GM18907 (cell line): ENCODE measurements around the gene XKR8.
"Not testable (repeated sequence)": the region's sequence is repeated elsewhere in the genome, so short reads cannot be mapped to it uniquely, and the experiment has no call there.

Source experiments
- ATAC-seq: cut with Tn5 transposase; IDR thresholded peaks from one replicate; pipeline ENCODE4 v1.9.1; 2021; ENCODE audit warnings: mild to moderate bottlenecking, moderate library complexity; ENCODE audit not compliant: unreplicated experiment

XKR8 gene

DNA sequence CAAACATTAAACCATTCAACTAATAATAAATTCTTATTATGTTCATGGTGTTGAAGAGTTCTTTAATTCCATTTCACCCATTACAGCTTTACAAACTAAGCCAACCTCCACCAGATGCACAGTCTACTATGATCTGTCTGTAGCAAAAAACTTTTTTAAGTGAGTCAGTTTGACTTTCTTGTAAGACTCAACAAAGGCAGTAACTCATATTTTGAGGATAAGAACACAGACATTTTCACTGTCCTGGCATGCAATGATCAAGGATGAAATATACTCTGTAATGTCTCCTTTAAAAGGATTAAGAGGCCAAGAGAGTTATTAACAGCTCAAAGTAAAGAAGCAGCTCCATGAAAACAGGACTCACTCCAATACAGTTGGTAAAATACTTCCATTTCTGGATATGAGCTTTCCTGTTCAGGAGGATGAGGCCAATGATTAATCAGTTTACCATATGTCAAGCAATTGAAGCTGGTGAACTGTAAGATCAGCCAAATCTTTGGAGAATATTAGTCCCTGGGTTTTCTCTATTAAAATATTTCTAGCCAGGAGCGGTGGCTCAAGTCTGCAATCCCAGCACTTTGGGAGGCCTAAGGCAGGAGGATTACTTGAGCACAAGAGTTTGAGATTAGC, 20.6 kb downstream of the XKR8 start:
- no peak for ATAC-seq

DNA sequence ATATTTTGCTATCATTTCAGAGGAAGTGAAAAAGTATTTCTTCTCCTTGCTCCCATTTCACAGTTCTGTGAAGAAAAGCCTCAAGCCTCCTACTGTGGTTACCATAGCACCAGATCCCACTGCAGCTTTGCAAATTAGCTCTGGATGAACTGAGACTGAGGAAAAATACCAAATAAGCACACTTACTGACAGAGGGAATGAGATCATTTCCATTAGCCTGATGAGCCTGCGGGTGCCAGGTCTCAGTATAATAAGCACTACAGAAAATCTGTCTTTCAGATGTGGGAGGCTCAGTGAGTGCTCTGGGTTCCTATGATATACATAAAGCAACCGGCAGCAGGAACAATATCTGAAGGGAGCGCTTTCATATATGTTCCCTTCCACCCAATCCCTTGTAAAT, 21.4 kb downstream of the XKR8 start:
- ATAC-seq, result no peak

DNA sequence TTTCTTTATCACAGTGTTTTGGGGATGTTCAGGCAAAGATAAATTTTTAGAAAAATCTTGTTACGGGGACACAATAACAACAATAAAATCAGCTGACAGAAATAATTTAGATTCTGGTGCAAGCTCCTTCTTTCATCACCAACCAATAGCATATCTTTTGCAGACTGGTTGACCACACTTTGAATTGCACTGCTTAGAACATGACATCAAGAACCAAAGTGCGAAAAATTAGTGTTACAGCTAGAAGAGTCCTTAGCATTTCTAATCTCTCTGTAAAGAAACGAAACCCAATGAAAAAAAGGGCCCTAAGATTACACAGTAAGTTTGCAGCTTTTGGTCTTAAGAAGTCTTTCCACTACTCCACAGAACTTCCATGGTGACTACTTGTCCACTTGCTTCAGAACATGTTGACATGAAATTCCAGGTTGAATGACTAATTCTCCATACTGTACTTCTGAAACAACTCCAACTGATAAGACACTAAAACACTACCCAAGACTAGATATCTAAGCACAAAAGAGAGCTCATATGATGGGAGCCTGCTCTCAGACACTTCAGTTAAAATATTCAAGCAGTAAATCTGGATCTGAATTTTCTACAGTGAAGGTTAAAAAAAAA, 31.3 kb downstream of the XKR8 start:
- ATAC-seq, result no peak

DNA sequence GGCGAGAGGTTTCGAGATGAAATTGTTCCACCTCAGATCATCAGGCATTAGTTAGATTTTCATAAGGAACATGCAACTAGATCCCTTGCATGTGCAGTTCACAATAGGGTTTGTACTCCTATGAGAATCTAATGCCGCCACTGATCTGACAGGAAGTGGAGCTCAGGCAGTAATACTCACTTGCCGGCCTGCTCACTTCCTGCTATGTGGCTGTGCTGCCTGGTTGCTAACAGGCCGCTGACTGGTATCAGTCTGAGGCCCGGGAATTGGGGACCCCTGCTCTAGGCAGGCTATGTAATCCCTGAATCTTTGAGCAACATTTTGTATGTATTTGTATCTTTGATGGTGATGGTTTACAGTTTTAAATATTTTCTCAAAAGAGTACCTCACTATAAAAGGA, 32.5 kb downstream of the XKR8 start:
- no peak for ATAC-seq

DNA sequence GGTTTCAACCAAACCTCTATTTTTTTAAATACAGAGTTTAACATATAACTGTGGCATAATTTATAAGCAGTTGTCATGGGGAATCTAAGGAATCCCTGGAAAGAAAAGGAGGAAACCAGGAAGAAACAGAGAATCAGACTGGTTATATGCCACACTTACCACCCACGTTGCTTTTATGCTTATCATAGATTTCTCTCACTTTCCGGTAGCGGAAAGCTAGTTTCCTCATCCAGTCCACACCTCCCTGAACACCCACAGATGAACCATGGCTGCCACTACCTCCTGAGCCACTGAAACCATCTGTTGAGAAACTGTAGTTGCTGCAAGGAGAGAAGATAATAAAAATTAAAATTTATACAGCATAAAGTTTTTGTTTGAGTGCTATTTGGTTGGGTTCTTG, 33.5 kb downstream of the XKR8 start:
- no peak for ATAC-seq

DNA sequence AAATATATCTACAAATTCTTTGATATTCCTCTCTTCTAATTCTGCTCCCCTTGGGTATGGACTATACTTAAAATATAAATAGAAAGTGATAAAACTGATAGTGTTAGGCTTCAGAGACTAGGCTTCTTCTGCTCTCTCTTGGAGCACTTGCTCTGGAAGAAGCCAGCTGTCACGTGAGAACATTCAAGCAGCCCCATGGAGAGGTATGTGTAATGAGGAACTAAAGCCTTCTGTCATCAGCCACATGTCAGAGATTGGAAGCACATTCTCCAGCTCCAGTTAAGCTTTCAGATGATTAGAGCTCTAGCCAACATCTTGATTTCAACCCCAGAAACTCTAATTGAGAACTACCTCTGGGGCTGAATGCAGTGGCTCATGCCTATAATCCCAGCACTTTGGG, 34.3 kb downstream of the XKR8 start:
- ATAC-seq, result no peak

DNA sequence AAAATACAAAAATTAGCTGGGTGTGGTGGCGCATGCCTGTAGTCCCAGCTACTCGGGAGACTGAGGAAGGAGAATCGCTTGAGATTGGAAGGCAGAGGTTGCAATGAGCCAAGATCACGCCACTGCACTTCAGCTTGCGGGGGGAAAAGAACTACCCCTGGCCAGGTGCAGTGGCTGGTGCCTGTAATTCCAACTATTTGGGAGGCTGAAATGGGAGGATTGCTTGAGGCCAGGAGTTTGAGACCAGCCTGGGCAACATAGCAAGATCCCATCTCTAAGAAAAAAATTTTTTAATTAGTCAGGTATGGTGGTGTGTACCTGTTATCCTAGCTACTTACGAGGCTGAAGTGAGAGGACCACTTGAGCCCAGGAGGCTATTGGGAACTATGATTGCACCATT, 34.8 kb downstream of the XKR8 start:
- not testable (repeated sequence) for ATAC-seq

DNA sequence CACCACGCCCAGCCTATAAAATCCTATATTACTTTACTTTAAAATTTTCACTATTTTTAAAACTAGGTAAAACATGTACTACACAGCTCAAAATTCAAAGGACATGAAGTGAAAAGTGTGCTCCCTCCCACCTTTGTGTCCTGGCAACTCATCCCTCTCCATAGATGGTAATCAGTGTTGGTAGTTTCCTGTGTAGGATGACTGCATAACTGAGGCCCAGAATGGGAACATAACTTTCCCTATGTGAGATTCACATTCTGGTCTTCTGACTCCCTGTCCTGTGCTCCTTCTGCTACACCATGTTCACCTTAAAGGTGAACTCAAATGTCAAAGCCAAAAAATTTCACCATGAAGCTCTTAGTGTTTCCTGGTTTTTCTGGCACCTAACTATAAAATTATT, 39.3 kb downstream of the XKR8 start:
- ATAC-seq, result no peak

DNA sequence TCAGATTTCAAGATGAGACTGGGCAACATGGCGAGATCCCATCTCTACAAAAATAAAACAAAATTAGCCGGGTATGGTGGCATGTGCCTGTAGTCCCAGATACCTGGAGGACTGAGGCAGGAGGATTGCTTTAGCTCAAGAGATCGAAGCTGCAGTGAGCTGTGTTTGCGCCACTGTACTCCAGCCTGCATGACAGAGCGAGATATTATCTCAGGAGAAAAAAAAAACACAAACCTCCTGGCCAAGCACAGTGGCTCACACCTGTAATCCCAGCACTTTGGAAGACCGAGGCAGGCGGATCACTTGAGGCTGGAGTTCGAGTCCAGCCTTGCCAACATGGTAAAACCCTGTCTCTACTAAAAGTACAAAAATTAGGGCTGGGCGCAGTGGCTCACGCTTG, 42.8 kb downstream of the XKR8 start:
- ATAC-seq, result no peak

DNA sequence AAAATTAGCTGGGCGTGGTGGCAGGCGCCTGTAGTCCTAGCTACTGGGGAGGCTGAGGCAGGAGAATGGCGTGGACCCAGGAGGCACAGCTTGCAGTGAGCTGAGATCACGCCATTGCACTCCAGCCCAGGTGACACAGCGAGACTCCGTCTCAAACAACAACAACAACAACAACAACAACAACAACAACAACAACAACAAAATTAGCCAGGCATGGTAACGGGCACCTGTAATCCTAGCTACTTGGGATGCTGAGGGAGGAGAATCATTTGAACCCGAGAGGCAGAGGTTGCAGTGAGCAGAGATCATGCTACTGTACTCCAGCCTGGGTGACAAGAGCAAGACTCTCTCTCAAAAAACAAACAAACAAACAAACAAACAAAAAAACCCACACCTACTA, 43.3 kb downstream of the XKR8 start:
- not testable (repeated sequence) for ATAC-seq

DNA sequence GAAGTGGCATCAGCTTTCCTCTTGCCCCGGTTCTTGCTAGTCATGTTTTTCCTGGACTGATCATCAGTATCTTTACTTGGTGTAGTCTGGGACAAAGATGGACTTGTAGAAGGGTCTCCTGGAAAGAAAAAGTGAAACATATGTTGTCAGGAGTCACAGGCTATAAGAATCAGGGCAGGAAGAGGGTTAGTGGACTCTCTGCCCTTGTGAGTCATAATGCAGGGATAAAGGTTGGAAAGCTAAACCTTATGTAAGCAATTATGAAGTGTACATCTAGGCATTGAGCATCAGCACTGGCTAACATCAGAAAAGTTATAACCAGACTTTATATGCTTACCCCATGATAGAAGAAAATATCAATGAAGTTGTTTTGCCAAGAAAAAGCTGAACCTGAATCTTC, 51.2 kb downstream of the XKR8 start:
- ATAC-seq, result no peak
